ENCODE data around the gene KIRREL3.

DNA sequence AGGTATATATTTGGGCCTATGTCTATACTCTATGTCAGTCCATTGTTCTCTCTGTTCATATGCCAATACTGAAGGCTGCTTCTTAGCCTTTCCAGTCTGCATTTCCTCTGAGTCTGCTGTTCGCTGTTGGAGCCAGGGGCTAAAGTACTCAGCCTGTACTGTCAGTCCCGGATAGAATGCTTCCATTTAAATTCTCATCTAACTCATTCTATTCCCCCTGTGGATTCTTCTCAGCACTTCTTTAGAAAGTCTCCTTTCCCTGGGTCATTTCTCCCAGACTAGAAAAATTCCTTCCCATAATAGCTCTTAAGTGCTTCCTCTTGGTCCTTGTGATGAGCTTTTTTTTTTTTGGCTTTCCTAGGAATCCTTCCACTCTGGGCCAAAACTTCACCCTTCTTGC, 293.1 kb downstream of the KIRREL3 start:
- TF ChIP-seq POLR2A (IDR thresholded peaks at IDR 0.05; ENCODE audit: control extremely low read depth in 1 of 2, low read depth in 2 of 2, low read length in 2 of 2) (no peak), CEBPB (IDR thresholded peaks at IDR 0.05; ENCODE audit: low read depth, low read length) (no peak), BCL11A (IDR thresholded peaks at IDR 0.05; ENCODE audit: low read depth in 2 of 2, low read length in 2 of 2) (no peak), EP300 (IDR thresholded peaks at IDR 0.05; ENCODE audit: borderline replicate concordance in 1 of 2, low read depth in 2 of 2, low read length in 2 of 2) (no peak)

Data from H1 (cell line).